ENCODE measurements around the gene ERC2.
A peak's percentile ranks its signal among the peaks of the same experiment; 100 is the strongest.

The ERC2 gene

GRCh38 chr3:56144805-56145204, 323.5 kb downstream of the ERC2 start:
- TF ChIP-seq CTCF (conservative IDR thresholded peaks at IDR 0.05; ENCODE audit: control insufficient read depth, insufficient read depth, low read depth, low read length): no peak
- no peak overlapping the region for H3K4me3 ChIP-seq (ENCODE audit: control insufficient read depth, low read depth, low read length)
- peak; percentile 34 for DNase-seq (ENCODE audit: low read depth)

- no peak for TF ChIP-seq CTCF (conservative IDR thresholded peaks at IDR 0.05; ENCODE audit: control insufficient read depth, insufficient read depth, low read depth, low read length)
- no peak overlapping the region for H3K4me3 ChIP-seq (ENCODE audit: control insufficient read depth, low read depth, low read length)
- peak; percentile 27 for DNase-seq (ENCODE audit: low read depth)
Observed at GRCh38 chr3:56137415-56137814, 330.9 kb downstream of the ERC2 start.

GRCh38 chr3:56136514-56136913, 331.8 kb downstream of the ERC2 start:
- no peak for TF ChIP-seq CTCF (conservative IDR thresholded peaks at IDR 0.05; ENCODE audit: control insufficient read depth, insufficient read depth, low read depth, low read length)
- H3K4me3 ChIP-seq (ENCODE audit: control insufficient read depth, low read depth, low read length): no peak overlapping the region
- DNase-seq (ENCODE audit: low read depth): no peak

- H3K4me3 ChIP-seq (ENCODE audit: control insufficient read depth, low read depth, low read length): no peak overlapping the region
- TF ChIP-seq CTCF (conservative IDR thresholded peaks at IDR 0.05; ENCODE audit: control insufficient read depth, insufficient read depth, low read depth, low read length): no peak
- peak; percentile 50 for DNase-seq (ENCODE audit: low read depth)
Observed at GRCh38 chr3:56135941-56136340, 332.3 kb downstream of the ERC2 start.

- no peak for TF ChIP-seq CTCF (conservative IDR thresholded peaks at IDR 0.05; ENCODE audit: control insufficient read depth, insufficient read depth, low read depth, low read length)
- DNase-seq (ENCODE audit: low read depth): peak; percentile 70
- no peak overlapping the region for H3K4me3 ChIP-seq (ENCODE audit: control insufficient read depth, low read depth, low read length)
Observed at GRCh38 chr3:56133423-56133822, 334.8 kb downstream of the ERC2 start.

- H3K4me3 ChIP-seq (ENCODE audit: control insufficient read depth, low read depth, low read length): no peak overlapping the region
- TF ChIP-seq CTCF (conservative IDR thresholded peaks at IDR 0.05; ENCODE audit: control insufficient read depth, insufficient read depth, low read depth, low read length): no peak
- no peak for DNase-seq (ENCODE audit: low read depth)
Observed at GRCh38 chr3:56132762-56133161, 335.5 kb downstream of the ERC2 start.

GRCh38 chr3:56131974-56132590, 336.2 kb downstream of the ERC2 start:
- no peak overlapping the region for H3K4me3 ChIP-seq (ENCODE audit: control insufficient read depth, low read depth, low read length)
- no peak for TF ChIP-seq CTCF (conservative IDR thresholded peaks at IDR 0.05; ENCODE audit: control insufficient read depth, insufficient read depth, low read depth, low read length)
- peak; percentile 93 for DNase-seq (ENCODE audit: low read depth)

All from fibroblast of mammary gland (primary cell).